ENCODE data around the gene NWD2.

The NWD2 gene

GRCh38 chr4:37304612-37305011 lies 60.1 kb downstream of the NWD2 start:
- H3K27ac ChIP-seq (ENCODE audit: low read depth, low read length): no peak overlapping the region
- no peaks in the 10 kb centered on the region for H3K27me3 ChIP-seq (ENCODE audit: insufficient read depth, low read length)
- H3K36me3 ChIP-seq (ENCODE audit: insufficient read depth, low read length): no peaks in the 10 kb centered on the region
- H3K9ac ChIP-seq (ENCODE audit: low read depth, low read length): no peak overlapping the region
- WGBS: 93% methylated on average over 6 of the region's 6 CpGs
- H3K4me1 ChIP-seq (ENCODE audit: insufficient read depth, low read length): no peaks in the 10 kb centered on the region
- peaks cover 17% of the 10 kb centered on the region for H3K9me3 ChIP-seq (ENCODE audit: insufficient read depth, low read depth, low read length)
- H3K4me3 ChIP-seq (ENCODE audit: low read length): no peak overlapping the region

- H3K4me1 ChIP-seq (ENCODE audit: insufficient read depth, low read length): no peaks in the 10 kb centered on the region
- peaks cover 20% of the 10 kb centered on the region for H3K9me3 ChIP-seq (ENCODE audit: insufficient read depth, low read depth, low read length)
- WGBS: no CpG with 5 or more reads among the region's 1 CpG
- H3K27me3 ChIP-seq (ENCODE audit: insufficient read depth, low read length): no peaks in the 10 kb centered on the region
- no peak overlapping the region for H3K27ac ChIP-seq (ENCODE audit: low read depth, low read length)
- no peak overlapping the region for H3K9ac ChIP-seq (ENCODE audit: low read depth, low read length)
- H3K4me3 ChIP-seq (ENCODE audit: low read length): no peak overlapping the region
- H3K36me3 ChIP-seq (ENCODE audit: insufficient read depth, low read length): no peaks in the 10 kb centered on the region
Observed at GRCh38 chr4:37305984-37306383, 61.4 kb downstream of the NWD2 start.

- H3K4me3 ChIP-seq (ENCODE audit: low read length): no peak overlapping the region
- no peak overlapping the region for H3K9ac ChIP-seq (ENCODE audit: low read depth, low read length)
- H3K27me3 ChIP-seq (ENCODE audit: insufficient read depth, low read length): no peaks in the 10 kb centered on the region
- 65% methylated on average over 3 of the region's 3 CpGs for WGBS
- H3K9me3 ChIP-seq (ENCODE audit: insufficient read depth, low read depth, low read length): no peaks in the 10 kb centered on the region
- H3K36me3 ChIP-seq (ENCODE audit: insufficient read depth, low read length): no peaks in the 10 kb centered on the region
- peaks cover 6% of the 10 kb centered on the region for H3K4me1 ChIP-seq (ENCODE audit: insufficient read depth, low read length)
- no peak overlapping the region for H3K27ac ChIP-seq (ENCODE audit: low read depth, low read length)
Observed at GRCh38 chr4:37317104-37317643, 72.6 kb downstream of the NWD2 start.

- Histone ChIP-seq H3K4me1 (ENCODE audit: insufficient read depth, low read length) (peaks cover 18% of the 10 kb centered on the region), H3K27me3 (ENCODE audit: insufficient read depth, low read length) (no peaks in the 10 kb centered on the region), H3K36me3 (ENCODE audit: insufficient read depth, low read length) (no peaks in the 10 kb centered on the region), H3K27ac (ENCODE audit: low read depth, low read length) (no peak overlapping the region), H3K4me3 (ENCODE audit: low read length) (no peak overlapping the region), H3K9ac (ENCODE audit: low read depth, low read length) (no peak overlapping the region), H3K9me3 (ENCODE audit: insufficient read depth, low read depth, low read length) (no peaks in the 10 kb centered on the region)
- WGBS: 91% methylated on average over 5 of the region's 5 CpGs
Observed at GRCh38 chr4:37320513-37321235, 76.1 kb downstream of the NWD2 start.

DNA sequence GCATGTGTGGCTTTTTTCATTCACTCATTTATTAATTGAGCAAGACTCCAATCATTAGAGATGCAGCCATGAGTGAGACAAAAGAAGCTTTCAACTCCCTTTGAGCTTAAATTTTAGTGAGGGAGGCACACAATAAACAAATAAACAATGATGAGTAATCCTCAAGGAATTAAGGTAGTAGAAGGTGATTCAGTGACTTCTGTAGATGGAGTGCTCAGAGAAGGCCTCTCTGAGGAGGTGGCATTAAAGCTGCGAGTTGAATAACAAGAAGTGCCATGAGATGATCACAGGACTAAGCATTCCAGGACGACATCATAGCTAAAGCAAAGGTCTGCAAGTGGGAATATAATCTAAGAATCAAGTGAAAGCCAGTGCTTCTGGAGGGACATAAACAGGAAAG lies 77.6 kb downstream of the NWD2 start:
- Histone ChIP-seq H3K4me3 (ENCODE audit: low read length) (no peak overlapping the region), H3K27me3 (ENCODE audit: insufficient read depth, low read length) (no peaks in the 10 kb centered on the region), H3K36me3 (ENCODE audit: insufficient read depth, low read length) (no peaks in the 10 kb centered on the region), H3K9me3 (ENCODE audit: insufficient read depth, low read depth, low read length) (no peaks in the 10 kb centered on the region), H3K27ac (ENCODE audit: low read depth, low read length) (0 out of 2 replicates have a peak overlapping the region, but pooled peaks have one; percentile 20), H3K9ac (ENCODE audit: low read depth, low read length) (peak overlapping the region; percentile 2; the same call in 1 of the 2 replicates), H3K4me1 (ENCODE audit: insufficient read depth, low read length) (peaks cover 18% of the 10 kb centered on the region)
- WGBS: 47% methylated on average over 2 of the region's 2 CpGs

DNA sequence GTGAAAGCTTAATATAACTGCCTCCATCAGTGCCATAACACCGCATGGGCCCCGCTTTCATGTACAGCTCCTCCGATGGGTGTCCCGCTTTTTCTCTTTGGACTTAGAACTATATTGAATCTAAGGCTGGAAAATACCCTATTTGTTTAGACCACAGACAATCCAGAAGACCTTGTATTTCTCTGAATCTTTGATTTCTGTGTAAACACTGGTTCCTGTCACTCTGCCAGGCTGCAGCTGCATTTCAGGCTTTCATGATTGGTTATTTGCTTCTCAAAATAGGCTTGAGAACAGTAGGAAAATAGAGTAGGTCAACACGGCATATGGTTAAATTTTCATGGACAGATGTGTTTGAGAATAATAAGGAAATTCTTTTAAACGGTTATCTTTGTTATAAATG lies 80.0 kb downstream of the NWD2 start:
- WGBS: 97% methylated on average over 6 of the region's 6 CpGs
- no peak overlapping the region for H3K4me3 ChIP-seq (ENCODE audit: low read length)
- no peaks in the 10 kb centered on the region for H3K27me3 ChIP-seq (ENCODE audit: insufficient read depth, low read length)
- no peak overlapping the region for H3K27ac ChIP-seq (ENCODE audit: low read depth, low read length)
- H3K36me3 ChIP-seq (ENCODE audit: insufficient read depth, low read length): no peaks in the 10 kb centered on the region
- H3K9ac ChIP-seq (ENCODE audit: low read depth, low read length): no peak overlapping the region
- peaks cover 18% of the 10 kb centered on the region for H3K4me1 ChIP-seq (ENCODE audit: insufficient read depth, low read length)
- 0 out of 2 replicates have a peak, but pooled peaks cover 2% of the 10 kb centered on the region for H3K9me3 ChIP-seq (ENCODE audit: insufficient read depth, low read depth, low read length)

DNA sequence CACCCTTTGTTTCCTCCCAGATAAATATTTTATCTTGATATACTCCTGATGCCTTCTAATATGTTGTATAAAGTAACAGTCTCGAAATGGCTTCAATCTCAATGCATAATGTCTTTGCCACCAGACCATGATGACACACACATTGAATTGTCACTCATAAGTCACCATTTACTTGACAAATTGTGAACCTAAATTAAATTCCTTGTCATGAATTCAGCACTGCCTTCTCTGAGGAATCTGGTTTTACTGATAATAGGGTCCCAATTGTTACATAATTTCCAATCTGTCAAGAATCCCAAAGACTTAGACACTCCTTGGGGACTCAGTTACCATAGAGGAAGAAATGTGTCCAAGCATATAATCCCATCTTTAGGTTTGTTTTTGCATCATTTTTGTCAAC lies 82.3 kb downstream of the NWD2 start:
- H3K9me3 ChIP-seq (ENCODE audit: insufficient read depth, low read depth, low read length): 0 out of 2 replicates have a peak, but pooled peaks cover 2% of the 10 kb centered on the region
- peaks cover 16% of the 10 kb centered on the region for H3K4me1 ChIP-seq (ENCODE audit: insufficient read depth, low read length)
- H3K27me3 ChIP-seq (ENCODE audit: insufficient read depth, low read length): no peaks in the 10 kb centered on the region
- no peak overlapping the region for H3K27ac ChIP-seq (ENCODE audit: low read depth, low read length)
- 100% methylated on average over 1 of the region's 1 CpG for WGBS
- H3K9ac ChIP-seq (ENCODE audit: low read depth, low read length): no peak overlapping the region
- H3K36me3 ChIP-seq (ENCODE audit: insufficient read depth, low read length): no peaks in the 10 kb centered on the region
- H3K4me3 ChIP-seq (ENCODE audit: low read length): no peak overlapping the region

DNA sequence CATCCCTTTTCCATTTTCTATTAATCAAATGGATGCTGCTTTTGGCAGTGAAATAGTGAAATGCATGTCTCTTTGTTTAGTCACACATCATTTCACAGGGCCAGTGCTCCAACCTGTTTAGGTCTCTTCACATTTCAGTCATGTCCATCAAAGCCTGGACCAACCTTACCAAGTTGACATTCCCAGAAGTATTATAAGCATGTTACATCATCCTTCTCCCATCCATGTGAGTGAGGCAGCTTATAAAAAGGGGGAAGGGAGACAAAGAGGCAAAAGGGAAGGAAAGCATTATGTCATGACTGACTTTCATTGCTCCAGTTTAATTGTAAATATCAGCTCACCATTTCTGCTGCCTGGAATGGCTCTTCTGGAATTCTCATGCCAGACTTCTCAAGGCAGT lies 94.4 kb downstream of the NWD2 start:
- Histone ChIP-seq H3K4me3 (ENCODE audit: low read length) (no peak overlapping the region), H3K27me3 (ENCODE audit: insufficient read depth, low read length) (no peaks in the 10 kb centered on the region), H3K36me3 (ENCODE audit: insufficient read depth, low read length) (no peaks in the 10 kb centered on the region), H3K4me1 (ENCODE audit: insufficient read depth, low read length) (no peaks in the 10 kb centered on the region), H3K9me3 (ENCODE audit: insufficient read depth, low read depth, low read length) (no peaks in the 10 kb centered on the region), H3K9ac (ENCODE audit: low read depth, low read length) (no peak overlapping the region), H3K27ac (ENCODE audit: low read depth, low read length) (no peak overlapping the region)

DNA sequence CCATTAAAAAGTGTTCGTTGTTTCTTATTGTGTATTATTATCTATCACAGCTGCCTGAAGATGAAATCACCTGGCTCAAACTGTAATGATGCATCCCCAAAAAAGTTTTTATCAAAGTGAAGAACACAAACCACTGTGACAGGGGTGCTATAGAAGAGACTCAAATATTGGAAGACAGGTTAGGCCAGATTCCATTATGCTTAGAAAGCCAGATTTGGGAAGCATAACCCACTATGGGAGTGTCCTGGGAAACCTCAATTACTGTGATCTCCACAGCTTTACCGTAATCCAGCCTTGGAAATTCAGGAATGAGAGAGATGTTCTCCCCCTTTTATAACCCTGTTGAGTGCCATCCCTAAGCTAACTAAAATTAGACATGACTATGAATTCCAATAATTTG lies 114.2 kb downstream of the NWD2 start:
- no peaks in the 10 kb centered on the region for H3K27me3 ChIP-seq (ENCODE audit: insufficient read depth, low read length)
- H3K36me3 ChIP-seq (ENCODE audit: insufficient read depth, low read length): no peaks in the 10 kb centered on the region
- WGBS: 95% methylated on average over 1 of the region's 2 CpGs
- no peak overlapping the region for H3K27ac ChIP-seq (ENCODE audit: low read depth, low read length)
- no peak overlapping the region for H3K4me3 ChIP-seq (ENCODE audit: low read length)
- peaks cover 4% of the 10 kb centered on the region; the same call in 1 of the 2 replicates for H3K4me1 ChIP-seq (ENCODE audit: insufficient read depth, low read length)
- no peaks in the 10 kb centered on the region for H3K9me3 ChIP-seq (ENCODE audit: insufficient read depth, low read depth, low read length)
- no peak overlapping the region for H3K9ac ChIP-seq (ENCODE audit: low read depth, low read length)

DNA sequence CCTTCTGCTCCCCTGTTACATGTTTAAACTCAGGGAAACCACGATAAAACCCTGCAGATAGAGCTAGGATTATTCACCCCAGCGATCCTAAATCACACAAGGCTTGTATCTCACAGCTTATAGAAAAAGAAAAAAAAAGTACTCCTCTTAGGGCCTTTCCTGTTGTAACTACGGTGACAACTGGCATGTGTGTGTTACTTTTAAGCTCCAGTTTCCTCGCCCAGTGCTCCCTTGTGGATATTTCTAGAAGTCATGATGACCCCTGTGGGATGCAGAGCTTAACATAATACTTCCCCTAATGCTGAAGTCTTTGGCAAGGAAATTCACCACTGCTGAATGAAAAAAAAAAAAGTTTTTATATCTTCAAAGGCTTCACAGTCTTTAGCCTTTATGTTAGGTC lies 114.7 kb downstream of the NWD2 start:
- 68% methylated on average over 4 of the region's 4 CpGs for WGBS
- Histone ChIP-seq H3K27me3 (ENCODE audit: insufficient read depth, low read length) (no peaks in the 10 kb centered on the region), H3K4me1 (ENCODE audit: insufficient read depth, low read length) (peaks cover 4% of the 10 kb centered on the region; the same call in 1 of the 2 replicates), H3K27ac (ENCODE audit: low read depth, low read length) (no peak overlapping the region), H3K36me3 (ENCODE audit: insufficient read depth, low read length) (no peaks in the 10 kb centered on the region), H3K4me3 (ENCODE audit: low read length) (no peak overlapping the region), H3K9ac (ENCODE audit: low read depth, low read length) (no peak overlapping the region), H3K9me3 (ENCODE audit: insufficient read depth, low read depth, low read length) (no peaks in the 10 kb centered on the region)

GRCh38 chr4:37365888-37366287 lies 121.3 kb downstream of the NWD2 start:
- Histone ChIP-seq H3K27ac (ENCODE audit: low read depth, low read length) (no peak overlapping the region), H3K27me3 (ENCODE audit: insufficient read depth, low read length) (no peaks in the 10 kb centered on the region), H3K9me3 (ENCODE audit: insufficient read depth, low read depth, low read length) (no peaks in the 10 kb centered on the region), H3K9ac (ENCODE audit: low read depth, low read length) (no peak overlapping the region), H3K4me1 (ENCODE audit: insufficient read depth, low read length) (no peaks in the 10 kb centered on the region; the same call in 1 of the 2 replicates), H3K4me3 (ENCODE audit: low read length) (no peak overlapping the region), H3K36me3 (ENCODE audit: insufficient read depth, low read length) (no peaks in the 10 kb centered on the region)

Data from HUES64 (cell line).